ENCODE measurements around the gene GRID1. TPM values are rescaled to one million over a fixed set of nuclear protein-coding genes. Genes with fewer than 3 reads are reported as not detected.

GRID1 gene
- total RNA-seq, 1 donor from 2014 or later, result 0.22 TPM

- Mint-ChIP-seq H3K4me1 (ENCODE audit: low read depth) (no peaks in the 10 kb centered on the region), H3K36me3 (ENCODE audit: insufficient read depth) (no peaks in the 10 kb centered on the region), H3K4me3 (ENCODE audit: low read depth) (no peak overlapping the region), H3K27ac (no peak overlapping the region), H3K27me3 (no peaks in the 10 kb centered on the region), H3K9me3 (ENCODE audit: low read depth) (peaks cover 21% of the 10 kb centered on the region)
- no peak for DNase-seq (ENCODE audit: low spot score, unreplicated experiment)
- TF ChIP-seq CTCF (IDR thresholded peaks at IDR 0.05; ENCODE audit: unreplicated experiment), result no peak
These were observed 555.9 kb downstream of the GRID1 start for GRCh38 chr10:85810674-85811073.

- H3K27me3 Mint-ChIP-seq, result peaks cover 3% of the 10 kb centered on the region
- no peak overlapping the region for H3K4me3 Mint-ChIP-seq (ENCODE audit: low read depth)
- H3K9me3 Mint-ChIP-seq (ENCODE audit: low read depth), result no peaks in the 10 kb centered on the region
- H3K27ac Mint-ChIP-seq, result no peak overlapping the region
- no peaks in the 10 kb centered on the region for H3K4me1 Mint-ChIP-seq (ENCODE audit: low read depth)
- TF ChIP-seq CTCF (IDR thresholded peaks at IDR 0.05; ENCODE audit: unreplicated experiment), result no peak
- no peak for DNase-seq (ENCODE audit: low spot score, unreplicated experiment)
- no peaks in the 10 kb centered on the region for H3K36me3 Mint-ChIP-seq (ENCODE audit: insufficient read depth)
These were observed 571.1 kb downstream of the GRID1 start for GRCh38 chr10:85795460-85795859.

GRCh38 chr10:85794553-85794952, 572.0 kb downstream of the GRID1 start:
- Mint-ChIP-seq H3K4me1 (ENCODE audit: low read depth) (no peaks in the 10 kb centered on the region), H3K27ac (no peak overlapping the region), H3K9me3 (ENCODE audit: low read depth) (no peaks in the 10 kb centered on the region), H3K27me3 (peaks cover 3% of the 10 kb centered on the region), H3K36me3 (ENCODE audit: insufficient read depth) (no peaks in the 10 kb centered on the region), H3K4me3 (ENCODE audit: low read depth) (no peak overlapping the region)
- DNase-seq (ENCODE audit: low spot score, unreplicated experiment), result no peak
- no peak for TF ChIP-seq CTCF (IDR thresholded peaks at IDR 0.05; ENCODE audit: unreplicated experiment)

DNA sequence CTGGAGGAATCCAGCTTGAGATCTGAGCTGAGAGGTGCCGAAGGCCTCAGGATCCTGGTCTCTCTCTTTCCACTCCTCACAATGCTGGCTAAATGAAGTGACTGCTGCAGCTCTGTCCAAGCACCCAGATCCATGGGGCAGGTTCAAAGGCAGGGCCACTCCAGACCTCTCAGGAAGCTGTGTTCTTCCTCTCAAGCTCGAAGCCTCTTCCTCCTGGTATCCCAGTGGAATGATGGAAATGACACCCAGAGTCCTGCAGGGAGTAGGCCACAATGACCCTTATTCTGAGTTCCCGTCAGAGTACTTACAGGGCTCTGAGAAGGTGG, 574.1 kb downstream of the GRID1 start:
- Mint-ChIP-seq H3K4me3 (ENCODE audit: low read depth) (no peak overlapping the region), H3K9me3 (ENCODE audit: low read depth) (no peaks in the 10 kb centered on the region)

DNA sequence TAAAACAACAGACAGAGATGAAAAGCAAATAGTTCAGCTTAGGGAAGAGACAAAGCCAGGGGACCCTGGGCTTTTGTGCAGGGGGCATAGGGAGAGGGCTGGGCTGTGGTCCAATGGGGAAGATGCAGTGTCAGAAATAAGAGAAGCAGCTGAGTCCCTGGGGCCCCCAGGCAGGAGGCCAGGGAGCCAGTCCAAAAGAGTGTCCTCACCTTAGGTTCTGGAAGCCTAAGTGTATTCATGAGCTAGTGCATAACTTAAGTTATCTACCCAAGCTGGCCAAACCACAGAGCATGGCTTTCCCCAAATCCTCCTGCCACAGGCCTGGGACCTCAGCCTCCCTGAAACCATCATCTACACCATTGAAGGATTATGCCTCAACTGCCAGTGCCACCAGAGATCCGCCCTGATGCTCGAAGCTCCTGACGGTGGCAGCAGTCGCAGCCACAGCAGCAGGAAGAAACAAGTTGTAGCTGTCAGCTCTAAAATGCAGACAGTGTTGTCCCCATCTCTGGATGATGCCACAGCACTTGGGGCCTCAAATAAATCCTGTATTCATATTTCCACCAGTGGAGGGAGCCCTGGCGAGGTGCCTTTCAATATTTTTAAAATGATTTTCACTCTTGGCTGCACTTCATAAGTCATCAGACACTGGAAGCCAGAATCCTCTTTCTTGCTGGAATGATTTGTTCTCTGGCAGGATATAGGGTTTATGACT, 574.6 kb downstream of the GRID1 start:
- Mint-ChIP-seq H3K4me3 (ENCODE audit: low read depth) (no peak overlapping the region), H3K27me3 (peaks cover 6% of the 10 kb centered on the region), H3K4me1 (ENCODE audit: low read depth) (no peaks in the 10 kb centered on the region), H3K27ac (no peak overlapping the region), H3K9me3 (ENCODE audit: low read depth) (no peaks in the 10 kb centered on the region), H3K36me3 (ENCODE audit: insufficient read depth) (no peaks in the 10 kb centered on the region)
- DNase-seq (ENCODE audit: low spot score, unreplicated experiment), result no peak
- TF ChIP-seq CTCF (IDR thresholded peaks at IDR 0.05; ENCODE audit: unreplicated experiment), result peak; percentile 31

More for the DNA sequence above, 574.1 kb downstream of the GRID1 start:
- Mint-ChIP-seq H3K27me3 (peaks cover 6% of the 10 kb centered on the region), H3K27ac (no peak overlapping the region), H3K36me3 (ENCODE audit: insufficient read depth) (no peaks in the 10 kb centered on the region), H3K4me1 (ENCODE audit: low read depth) (no peaks in the 10 kb centered on the region)
- no peak for TF ChIP-seq CTCF (IDR thresholded peaks at IDR 0.05; ENCODE audit: unreplicated experiment)
- DNase-seq (ENCODE audit: low spot score, unreplicated experiment), result no peak

Measured in progenitor cell of endocrine pancreas (in vitro differentiated cells).